Activated T-helper 1 cell treated with anti-CD3 and anti-CD28 coated beads, Interleukin-12 subunit alpha, Interleukin-12 subunit beta, Interleukin-2, Interleukin-4 antibody, amounts not matched to agents 30 ng/mL and 10 ng/mL and 1 ng/mL, durations not matched to agents 14 hours and 24 hours and 36 hours (primary cell): ENCODE data around the gene DENND2A. TPM values are rescaled to one million over a fixed set of nuclear protein-coding genes. Genes with fewer than 3 reads are reported as not detected.
"Not testable (repeated sequence)": the region's sequence is repeated elsewhere in the genome, so short reads cannot be mapped to it uniquely, and the experiment has no call there.

Experiments
- DNase-seq: peaks from one replicate; pipeline ENCODE4 v3.0.0; 2021; ENCODE audit warnings: low spot score
- H3K27ac Mint-ChIP-seq: one replicate; pipeline ENCODE4 v1.8.0; 2021; ENCODE audit warnings: mild to moderate bottlenecking, mixed read lengths
- H3K27me3 Mint-ChIP-seq: one replicate; pipeline ENCODE4 v1.8.0; 2022; ENCODE audit warnings: mild to moderate bottlenecking, moderate library complexity, mixed read lengths; ENCODE audit not compliant: insufficient read depth
- H3K36me3 Mint-ChIP-seq: one replicate; pipeline ENCODE4 v1.8.0; 2021; ENCODE audit warnings: low read depth, mixed read lengths
- H3K4me1 Mint-ChIP-seq: one replicate; pipeline ENCODE4 v1.8.0; 2021; ENCODE audit warnings: low read depth, mixed read lengths
- H3K4me3 Mint-ChIP-seq: one replicate; pipeline ENCODE4 v1.8.0; 2021; ENCODE audit warnings: mild to moderate bottlenecking, moderate library complexity, mixed read lengths
- H3K9me3 Mint-ChIP-seq: one replicate; pipeline ENCODE4 v1.8.0; 2021; ENCODE audit warnings: mixed read lengths
- intact Hi-C: fragments of 100-400 bp; cut with micrococcal nuclease; formaldehyde crosslinking; loops from one replicate; pipeline ENCODE4 v1.15.1; 2024
- total RNA-seq: library from RNA; stranded (reverse); gene quantifications from 2 replicates; pipeline ENCODE4 v1.2.3, GENCODE V29; 2022

The DENND2A gene
- total RNA-seq, 1 donor from 2014 or later, result not detected

DNA sequence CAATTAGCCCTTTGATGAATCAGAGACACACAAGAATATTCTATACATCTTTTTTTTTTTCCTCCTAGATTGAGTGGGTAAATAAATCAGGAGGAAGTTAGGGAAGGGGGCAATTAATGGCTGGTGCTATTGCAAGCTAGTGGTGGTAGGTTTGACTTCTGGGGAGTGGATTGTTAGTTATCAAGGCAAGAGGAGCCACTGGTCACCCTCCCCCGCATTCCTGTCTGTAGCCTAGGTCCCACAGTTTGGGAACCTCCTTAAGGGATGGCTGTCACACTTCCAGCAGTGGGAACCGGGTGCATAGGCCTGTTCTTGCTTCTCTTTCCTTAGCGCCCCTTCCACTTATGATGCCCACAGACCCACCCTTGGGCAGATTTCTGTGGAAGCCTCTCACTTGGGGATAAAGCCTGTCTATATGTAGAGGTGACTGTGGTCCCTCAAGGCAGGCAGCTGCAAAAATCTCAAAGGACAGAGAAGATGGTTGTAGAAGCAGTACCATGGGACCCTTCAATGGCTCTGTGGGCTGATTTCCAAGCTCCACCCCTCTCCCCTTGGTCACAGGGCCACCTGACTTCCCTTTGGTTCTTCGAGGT, 29.8 kb upstream of the DENND2A start:
- peaks cover 2% of the 10 kb centered on the region for H3K36me3 Mint-ChIP-seq
- H3K27ac Mint-ChIP-seq, result no peak overlapping the region
- peaks cover 24% of the 10 kb centered on the region for H3K4me1 Mint-ChIP-seq
- H3K4me3 Mint-ChIP-seq, result no peak overlapping the region
- peaks cover 7% of the 10 kb centered on the region for H3K27me3 Mint-ChIP-seq
- intact Hi-C loops, result loop anchor here (5.0 kb wide), 2 partner anchors 193 to 438 kb away; partner anchors contain the start of gene MKRN1
- no peak for DNase-seq
- no peaks in the 10 kb centered on the region for H3K9me3 Mint-ChIP-seq

DNA sequence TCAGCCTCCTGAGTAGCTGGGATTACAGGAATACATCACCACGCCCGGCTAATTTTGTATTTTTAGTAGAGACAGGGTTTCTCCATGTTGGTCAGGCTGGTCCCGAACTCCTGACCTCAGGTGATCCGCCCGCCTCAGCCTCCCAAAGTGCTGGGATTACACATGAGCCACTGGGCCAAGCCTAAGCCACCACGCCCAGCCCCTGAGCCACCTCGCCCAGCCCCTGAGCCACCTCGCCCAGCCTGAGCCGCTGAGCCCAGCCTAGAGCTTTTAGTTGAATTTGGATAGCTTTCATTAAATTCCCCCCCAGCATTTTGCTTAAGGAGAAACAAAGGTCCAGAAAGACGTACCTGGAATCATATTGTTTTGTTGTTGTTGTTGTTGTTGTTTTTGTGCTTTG, 29.2 kb upstream of the DENND2A start:
- Mint-ChIP-seq H3K27me3 (peaks cover 13% of the 10 kb centered on the region), H3K4me1 (peaks cover 18% of the 10 kb centered on the region)
- not testable (repeated sequence) for H3K4me3 Mint-ChIP-seq, DNase-seq, H3K27ac Mint-ChIP-seq, H3K9me3 Mint-ChIP-seq, H3K36me3 Mint-ChIP-seq
- intact Hi-C loops, result loop anchor here (5.0 kb wide), 2 partner anchors 193 to 438 kb away; partner anchors contain the start of gene MKRN1

DNA sequence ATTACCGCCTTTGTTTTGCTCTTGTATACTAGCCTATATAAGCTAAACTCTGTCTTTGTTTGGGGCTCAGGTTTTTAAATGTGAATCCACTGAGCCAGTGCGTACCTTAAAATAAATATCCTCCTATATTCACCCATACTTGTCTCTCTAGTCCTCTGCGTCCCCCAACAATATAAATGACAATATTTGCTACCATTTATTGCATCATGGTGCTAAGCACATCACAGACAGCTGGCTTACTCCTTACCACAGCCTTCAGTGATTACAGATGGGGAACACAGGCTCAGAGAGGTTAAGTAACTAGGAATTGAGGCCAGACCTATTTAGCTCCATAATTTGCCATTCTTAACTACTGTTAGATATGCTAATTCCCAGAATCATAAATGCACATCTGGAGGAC, 28.7 kb upstream of the DENND2A start:
- peaks cover 16% of the 10 kb centered on the region for H3K27me3 Mint-ChIP-seq
- peaks cover 14% of the 10 kb centered on the region for H3K4me1 Mint-ChIP-seq
- intact Hi-C loops, result no loop called here
- H3K27ac Mint-ChIP-seq, result no peak overlapping the region
- no peak overlapping the region for H3K4me3 Mint-ChIP-seq
- no peaks in the 10 kb centered on the region for H3K36me3 Mint-ChIP-seq
- no peaks in the 10 kb centered on the region for H3K9me3 Mint-ChIP-seq
- no peak for DNase-seq

DNA sequence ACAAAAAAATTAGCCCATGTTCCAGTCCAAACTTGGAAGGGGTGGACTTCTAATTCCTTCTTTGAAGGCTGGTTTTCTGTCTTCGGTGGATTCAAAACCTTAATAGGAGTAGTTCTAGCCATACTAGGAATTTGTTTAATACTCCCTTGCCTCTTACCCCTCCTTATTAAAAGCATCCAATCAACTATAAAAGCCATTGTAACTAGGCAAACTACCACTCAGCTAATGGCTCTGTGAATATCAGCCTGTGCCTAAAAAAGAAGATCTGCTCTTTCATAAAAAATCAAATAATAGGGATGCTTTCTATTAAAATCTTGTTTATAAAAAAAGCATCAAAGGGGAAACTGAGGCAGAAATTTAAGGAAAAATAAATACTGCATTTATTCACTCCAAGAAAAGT, 28.0 kb upstream of the DENND2A start:
- H3K9me3 Mint-ChIP-seq, result no peaks in the 10 kb centered on the region
- H3K27ac Mint-ChIP-seq, result no peak overlapping the region
- intact Hi-C loops, result no loop called here

DNA sequence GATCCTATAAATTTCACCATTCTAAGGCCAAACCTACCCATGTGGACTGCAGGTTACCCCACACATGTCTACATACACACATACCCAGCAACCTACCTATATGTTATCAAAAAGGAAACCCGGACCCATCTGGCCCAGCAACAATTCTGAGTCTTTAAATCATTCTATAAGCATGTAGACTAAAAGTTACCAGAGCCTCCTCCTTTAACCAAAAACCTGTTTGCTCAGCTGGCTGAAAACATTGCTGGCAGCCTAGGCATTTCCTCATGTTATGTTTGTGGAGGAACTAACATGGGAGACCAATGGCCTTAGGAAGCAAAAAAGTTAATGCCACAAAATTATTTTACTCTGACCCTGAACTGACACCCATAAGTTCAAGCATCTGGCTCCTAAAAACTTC, 26.9 kb upstream of the DENND2A start:
- intact Hi-C loops, result no loop called here
- H3K27ac Mint-ChIP-seq, result no peak overlapping the region
- H3K4me1 Mint-ChIP-seq, result peaks cover 5% of the 10 kb centered on the region
- H3K4me3 Mint-ChIP-seq, result no peak overlapping the region
- H3K36me3 Mint-ChIP-seq, result no peaks in the 10 kb centered on the region
- DNase-seq, result no peak
- no peaks in the 10 kb centered on the region for H3K9me3 Mint-ChIP-seq
- peaks cover 20% of the 10 kb centered on the region for H3K27me3 Mint-ChIP-seq

More for the DNA sequence above, 28.0 kb upstream of the DENND2A start:
- Mint-ChIP-seq H3K36me3 (no peaks in the 10 kb centered on the region), H3K27me3 (peaks cover 20% of the 10 kb centered on the region), H3K4me3 (no peak overlapping the region), H3K4me1 (peaks cover 7% of the 10 kb centered on the region)
- DNase-seq, result no peak

DNA sequence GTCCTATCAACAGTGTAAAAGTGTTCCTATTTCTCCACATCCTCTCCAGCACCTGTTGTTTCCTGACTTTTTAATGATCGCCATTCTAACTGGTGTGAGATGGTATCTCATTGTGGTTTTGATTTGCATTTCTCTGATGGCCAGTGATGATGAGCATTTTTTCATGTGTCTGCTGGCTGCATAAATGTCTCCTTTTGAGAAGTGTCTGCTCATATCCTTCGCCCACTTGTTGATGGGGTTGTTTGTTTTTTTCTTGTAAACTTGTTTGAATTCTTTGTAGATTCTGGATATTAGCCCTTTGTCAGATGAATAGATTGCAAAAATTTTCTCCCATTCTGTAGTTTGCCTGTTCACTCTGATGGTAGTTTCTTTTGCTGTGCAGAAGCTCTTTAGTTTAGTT, 22.3 kb upstream of the DENND2A start:
- H3K4me1 Mint-ChIP-seq, intact Hi-C loops, H3K27ac Mint-ChIP-seq, H3K36me3 Mint-ChIP-seq, H3K4me3 Mint-ChIP-seq, H3K9me3 Mint-ChIP-seq, DNase-seq: not testable (repeated sequence)
- peaks cover 29% of the 10 kb centered on the region for H3K27me3 Mint-ChIP-seq

DNA sequence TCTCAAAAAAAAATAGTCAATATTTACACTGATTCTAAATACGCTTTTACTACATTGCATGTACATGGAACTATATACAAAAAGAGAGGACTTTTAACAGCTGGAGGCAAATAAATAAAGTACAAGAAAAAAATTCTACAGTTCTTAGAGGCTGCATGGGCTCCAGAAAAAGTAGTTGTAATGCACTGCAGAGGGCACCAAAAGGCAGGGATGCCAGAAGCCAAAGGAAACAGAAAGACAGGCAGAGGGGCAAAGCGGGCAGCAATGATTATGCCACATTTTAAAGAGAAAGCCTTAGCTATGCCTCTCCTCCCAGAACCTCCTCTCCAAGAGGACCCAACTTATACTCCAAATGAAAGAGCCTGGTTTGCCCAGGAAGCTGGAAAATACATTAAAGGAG, 20.5 kb upstream of the DENND2A start:
- no peaks in the 10 kb centered on the region for H3K36me3 Mint-ChIP-seq
- H3K9me3 Mint-ChIP-seq, result no peaks in the 10 kb centered on the region
- intact Hi-C loops, result no loop called here
- H3K4me3 Mint-ChIP-seq, result no peak overlapping the region
- no peak for DNase-seq
- peaks cover 43% of the 10 kb centered on the region for H3K27me3 Mint-ChIP-seq
- peaks cover 11% of the 10 kb centered on the region for H3K4me1 Mint-ChIP-seq
- no peak overlapping the region for H3K27ac Mint-ChIP-seq

DNA sequence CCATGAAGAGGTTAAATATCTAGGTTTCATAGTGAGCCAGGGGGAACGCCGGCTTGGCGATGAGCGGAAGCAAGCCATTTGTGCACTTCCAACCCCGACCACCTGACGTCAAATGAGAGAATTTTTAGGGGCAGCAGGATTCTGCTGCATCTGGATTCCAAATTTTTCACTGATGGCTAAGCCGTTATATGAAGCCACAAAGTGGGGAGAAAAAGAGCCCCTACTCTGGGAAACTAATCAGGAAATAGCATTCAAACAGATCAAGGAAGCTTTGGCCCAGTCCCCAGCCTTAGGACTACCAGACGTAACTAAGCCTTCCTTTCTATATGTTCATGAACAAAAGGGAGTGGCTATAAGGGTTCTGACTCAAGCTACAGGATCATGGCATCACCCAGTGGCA, 19.2 kb upstream of the DENND2A start:
- peaks cover 40% of the 10 kb centered on the region for H3K27me3 Mint-ChIP-seq
- H3K36me3 Mint-ChIP-seq, result no peaks in the 10 kb centered on the region
- no peaks in the 10 kb centered on the region for H3K9me3 Mint-ChIP-seq
- no peak for DNase-seq
- intact Hi-C loops, result no loop called here
- H3K27ac Mint-ChIP-seq, result no peak overlapping the region
- H3K4me3 Mint-ChIP-seq, result no peak overlapping the region
- peaks cover 17% of the 10 kb centered on the region for H3K4me1 Mint-ChIP-seq

DNA sequence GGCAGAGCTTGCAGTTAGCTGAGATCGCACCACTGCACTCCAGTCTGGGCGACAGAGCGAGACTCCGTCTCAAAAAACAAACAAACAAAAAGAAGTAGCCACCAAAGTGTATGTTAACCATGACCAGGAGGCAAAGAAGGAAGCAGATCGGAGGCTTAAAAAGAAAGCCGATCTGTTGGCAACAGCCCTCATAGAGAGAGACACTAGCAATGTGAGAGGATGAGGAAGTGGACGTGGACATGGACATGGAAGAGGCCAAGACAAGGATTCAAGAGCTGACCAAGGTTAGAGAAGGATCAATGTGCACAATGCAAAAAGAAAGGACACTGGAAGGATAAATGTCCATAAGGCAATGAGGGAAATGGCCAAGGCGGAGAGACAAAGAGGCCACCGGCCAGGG, 17.3 kb upstream of the DENND2A start:
- no peak for DNase-seq
- Mint-ChIP-seq H3K4me1 (peaks cover 21% of the 10 kb centered on the region), H3K27me3 (peaks cover 40% of the 10 kb centered on the region), H3K27ac (no peak overlapping the region), H3K9me3 (no peaks in the 10 kb centered on the region), H3K36me3 (no peaks in the 10 kb centered on the region), H3K4me3 (no peak overlapping the region)
- intact Hi-C loops, result loop anchor here (2.0 kb wide), 1 partner anchor 179 kb away; the partner anchor contains the start of gene MKRN1

DNA sequence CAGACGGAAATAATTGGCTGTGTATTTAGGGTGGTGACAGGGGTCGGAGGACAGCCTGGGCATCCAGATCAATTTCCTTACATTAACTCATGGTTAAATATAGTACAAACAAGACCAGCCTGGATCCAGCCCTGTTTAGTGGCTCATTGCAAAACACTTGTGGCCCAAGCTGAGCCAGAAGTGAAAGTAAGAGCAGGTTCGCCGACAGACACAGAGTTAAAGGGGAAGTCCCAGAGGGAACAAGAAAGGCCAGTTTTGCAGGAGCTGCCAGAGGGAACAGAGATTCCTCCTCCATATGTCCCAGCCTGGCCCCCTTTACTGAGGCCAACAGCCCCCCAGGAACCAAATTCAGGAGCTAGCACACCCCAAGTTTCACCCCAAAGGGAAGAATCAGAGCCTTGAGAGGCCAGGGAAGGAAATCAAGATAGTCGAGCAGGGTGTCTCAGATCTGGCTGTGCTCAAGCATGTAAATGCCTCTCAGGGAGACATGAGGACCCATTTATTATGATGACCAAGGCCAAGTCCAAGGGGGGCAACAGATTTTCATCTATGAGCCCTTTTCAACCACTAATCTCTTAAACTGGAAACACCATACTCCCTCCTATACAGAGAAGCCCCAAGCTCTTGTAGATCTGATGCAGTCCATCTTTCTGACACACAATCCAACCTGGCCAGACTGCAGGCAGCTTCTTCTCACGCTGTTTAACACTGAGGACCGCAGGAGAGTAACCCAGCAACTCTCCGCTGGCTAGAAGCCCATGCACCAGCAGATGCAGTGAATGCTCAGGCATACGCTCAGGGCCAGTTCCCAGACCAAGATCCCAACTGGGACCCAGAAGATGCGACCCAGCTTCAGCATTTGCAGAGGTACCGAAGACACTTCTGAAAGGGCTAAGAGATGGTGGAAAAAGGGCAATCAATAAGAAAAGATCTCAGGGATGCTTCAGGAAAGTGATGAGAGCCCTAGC, 16.2 kb upstream of the DENND2A start:
- no peaks in the 10 kb centered on the region for H3K9me3 Mint-ChIP-seq
- intact Hi-C loops, result loop anchor here (1.0 to 2.0 kb wide), 2 partner anchors 39 to 178 kb away; partner anchors contain the start of genes MKRN1 and NDUFB2
- H3K36me3 Mint-ChIP-seq, result no peaks in the 10 kb centered on the region
- H3K27ac Mint-ChIP-seq, result no peak overlapping the region
- H3K27me3 Mint-ChIP-seq, result peaks cover 47% of the 10 kb centered on the region
- DNase-seq, result peak; percentile 43
- peaks cover 21% of the 10 kb centered on the region for H3K4me1 Mint-ChIP-seq
- H3K4me3 Mint-ChIP-seq, result peak overlapping the region; percentile 71

DNA sequence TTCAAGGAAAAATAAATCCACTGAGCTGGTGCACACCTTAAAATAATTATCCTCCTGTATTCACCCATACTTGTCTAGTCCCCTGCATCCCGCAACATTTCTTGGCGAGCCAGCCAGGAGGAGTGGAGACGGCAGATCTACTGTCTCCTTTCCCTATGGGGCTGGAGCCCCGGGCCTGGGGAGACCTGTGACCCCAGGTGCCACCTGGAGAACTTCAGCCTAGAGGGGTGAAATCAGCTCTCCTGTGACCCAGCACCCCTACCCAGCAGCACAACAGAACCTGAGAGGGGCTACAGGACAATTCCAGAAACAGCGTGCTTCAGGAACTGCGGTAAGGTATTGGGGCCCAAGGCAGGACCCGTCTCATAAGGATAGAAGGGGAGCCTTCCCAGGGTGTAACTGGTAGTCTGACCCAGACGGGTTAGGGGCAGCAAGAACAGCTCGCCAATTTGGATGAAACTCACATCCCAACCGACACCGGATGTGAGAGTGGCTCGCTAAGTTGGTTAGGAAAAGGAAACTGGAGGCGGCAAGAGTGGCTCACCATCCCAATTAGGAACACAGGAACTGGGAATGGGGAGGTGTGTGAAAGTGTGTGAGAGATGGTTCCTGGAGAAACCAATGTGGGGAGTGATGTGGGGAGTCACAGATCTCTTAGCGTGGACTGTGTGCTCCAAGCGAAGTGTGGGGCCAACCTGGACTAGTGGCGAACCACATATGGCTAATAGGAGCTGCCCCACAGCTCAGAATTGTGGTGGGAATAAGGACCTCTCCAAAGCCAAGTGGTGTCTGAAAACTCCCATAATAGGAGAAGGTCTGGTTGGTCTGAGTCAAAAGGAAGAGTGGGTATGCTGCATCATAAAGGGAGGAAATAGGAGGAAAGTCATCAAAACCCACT, 15.1 kb upstream of the DENND2A start:
- peaks cover 51% of the 10 kb centered on the region for H3K27me3 Mint-ChIP-seq
- no peaks in the 10 kb centered on the region for H3K9me3 Mint-ChIP-seq
- H3K4me1 Mint-ChIP-seq, result peaks cover 21% of the 10 kb centered on the region
- no peaks in the 10 kb centered on the region for H3K36me3 Mint-ChIP-seq
- DNase-seq, result no peak
- intact Hi-C loops, result loop anchor here (1.0 to 2.0 kb wide), 2 partner anchors 41 to 177 kb away; partner anchors contain the start of genes MKRN1 and NDUFB2
- no peak overlapping the region for H3K27ac Mint-ChIP-seq
- no peak overlapping the region for H3K4me3 Mint-ChIP-seq

DNA sequence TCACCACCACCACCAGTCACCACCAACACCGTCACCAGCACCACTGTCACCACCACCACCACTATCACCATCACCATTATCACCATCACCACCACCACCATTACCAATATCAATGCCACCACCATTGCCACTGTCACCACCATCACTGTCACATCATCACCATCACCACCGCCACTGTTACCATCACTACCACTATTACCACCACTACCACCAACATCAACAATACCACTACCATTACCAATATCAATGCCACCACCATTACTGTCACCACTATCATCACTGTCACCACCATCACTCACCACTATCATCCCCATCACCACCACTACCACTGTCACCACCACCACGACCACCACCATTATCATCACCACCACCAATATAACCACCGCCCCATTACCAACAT, 14.0 kb upstream of the DENND2A start:
- peaks cover 47% of the 10 kb centered on the region for H3K27me3 Mint-ChIP-seq
- H3K36me3 Mint-ChIP-seq, result no peaks in the 10 kb centered on the region
- intact Hi-C loops, result loop anchor here (5.0 kb wide), 1 partner anchor 358 kb away; the partner anchor contains the start of gene MRPS33
- H3K4me3 Mint-ChIP-seq, result no peak overlapping the region
- no peak for DNase-seq
- no peaks in the 10 kb centered on the region for H3K9me3 Mint-ChIP-seq
- peaks cover 21% of the 10 kb centered on the region for H3K4me1 Mint-ChIP-seq
- no peak overlapping the region for H3K27ac Mint-ChIP-seq
